Measurements from ENCODE around the gene OR6N2.

The OR6N2 gene

GRCh38 chr1:158781104-158781503, at the start of gene OR6N2:
Gene OR6N2, minus strand, starts transcription at chr1:158781204. Its CDS starts 3,569 bp downstream, at chr1:158777635.
- TF ChIP-seq CTCF (conservative IDR thresholded peaks at IDR 0.05), result no peak
- H3K27ac ChIP-seq, result no peak within 1 kb of the TSS

DNA sequence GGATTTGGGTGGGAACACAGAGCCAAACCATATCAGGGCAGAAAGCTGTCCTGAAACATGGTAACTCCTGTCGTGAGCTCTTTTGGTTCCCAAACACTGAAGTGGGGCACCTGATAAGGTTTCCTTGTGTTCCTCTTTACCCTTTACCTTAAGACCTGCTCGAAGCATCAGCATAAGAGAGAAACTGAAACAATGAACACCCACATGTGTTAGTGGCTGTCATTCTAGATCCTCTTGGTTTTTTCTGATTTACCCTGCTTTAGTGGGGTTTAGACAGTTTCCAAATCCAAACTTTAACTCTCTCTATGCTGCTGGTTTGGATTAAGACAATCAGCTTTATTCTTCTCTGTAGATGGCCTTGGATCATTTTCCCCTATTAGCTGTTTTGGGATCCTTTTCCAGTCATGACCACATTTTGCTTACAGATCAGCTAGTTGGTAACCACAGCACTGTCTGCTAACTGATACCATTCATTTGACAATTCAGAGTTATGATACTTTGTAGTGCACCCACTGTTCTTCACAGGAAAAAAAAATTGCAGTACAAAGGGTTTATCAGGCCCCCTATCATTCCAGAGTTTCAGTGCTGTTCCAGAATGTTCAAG, 49.2 kb upstream of the OR6N2 start:
- no peak for TF ChIP-seq CTCF (conservative IDR thresholded peaks at IDR 0.05)
- H3K27ac ChIP-seq, result no peak overlapping the region

DNA sequence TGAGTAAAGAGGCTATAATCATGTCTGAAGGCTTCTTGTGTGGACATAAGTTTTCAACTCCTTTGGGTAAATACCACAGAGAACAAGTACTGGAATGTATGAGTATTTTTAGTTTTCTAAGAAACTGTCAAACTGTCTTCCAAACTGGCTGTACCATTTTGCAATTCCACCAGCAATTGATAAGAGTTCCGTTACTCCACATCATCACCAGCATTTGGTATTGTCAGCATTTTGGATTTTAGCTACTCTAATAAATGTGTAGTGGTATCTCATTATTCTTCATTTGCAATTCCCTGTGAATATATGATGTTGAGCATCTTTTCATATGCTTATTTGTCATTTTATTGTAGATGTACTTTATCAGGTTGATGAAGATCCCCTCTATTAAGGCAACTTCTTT, 40.7 kb upstream of the OR6N2 start:
- TF ChIP-seq CTCF (conservative IDR thresholded peaks at IDR 0.05), result no peak
- no peak overlapping the region for H3K27ac ChIP-seq

DNA sequence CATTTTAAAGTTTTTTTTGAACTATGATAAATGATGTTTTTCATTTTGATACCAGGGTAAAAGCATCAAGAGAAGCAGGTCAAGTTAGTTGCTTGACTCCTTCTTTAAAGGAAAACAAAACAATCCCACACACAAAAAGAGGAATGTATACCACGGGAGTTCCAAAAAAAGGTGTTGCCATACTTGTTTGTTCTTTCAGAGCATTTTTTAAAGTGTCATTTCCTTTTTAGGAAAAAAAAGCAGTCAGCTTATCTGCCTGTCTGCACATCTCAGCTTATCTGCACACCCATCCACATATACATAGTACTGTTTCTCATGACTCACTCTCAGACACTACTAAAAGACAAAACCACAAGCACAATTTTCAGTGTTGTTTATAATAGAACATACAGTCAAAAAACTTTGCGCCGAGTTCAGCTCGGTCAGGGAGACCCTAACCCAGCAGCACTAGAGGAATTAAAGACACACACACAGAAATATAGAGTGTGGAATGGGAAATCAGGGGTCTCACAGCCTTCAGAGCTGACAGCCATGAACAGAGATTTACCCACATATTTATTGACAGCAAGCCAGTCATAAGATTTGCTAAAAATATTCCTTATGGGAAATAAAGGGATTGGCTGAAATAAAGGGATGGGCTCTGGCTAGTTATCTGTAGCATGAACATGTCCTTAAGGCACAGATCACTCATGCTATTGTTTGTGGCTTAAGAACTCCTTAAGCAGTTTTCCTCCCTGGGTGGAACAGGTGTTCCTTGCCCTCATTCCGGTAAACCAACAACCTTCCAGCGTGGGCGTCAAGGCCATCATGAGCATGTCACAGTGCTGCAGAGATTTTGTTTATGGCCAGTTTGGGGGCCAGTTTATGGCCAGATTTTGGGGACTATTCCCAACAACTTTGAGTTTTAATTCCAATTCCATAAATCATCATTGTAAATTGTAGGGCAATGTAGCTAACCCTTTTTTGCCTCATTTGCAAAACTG, 38.7 kb upstream of the OR6N2 start:
- no peak for TF ChIP-seq CTCF (conservative IDR thresholded peaks at IDR 0.05)
- H3K27ac ChIP-seq, result no peak overlapping the region

DNA sequence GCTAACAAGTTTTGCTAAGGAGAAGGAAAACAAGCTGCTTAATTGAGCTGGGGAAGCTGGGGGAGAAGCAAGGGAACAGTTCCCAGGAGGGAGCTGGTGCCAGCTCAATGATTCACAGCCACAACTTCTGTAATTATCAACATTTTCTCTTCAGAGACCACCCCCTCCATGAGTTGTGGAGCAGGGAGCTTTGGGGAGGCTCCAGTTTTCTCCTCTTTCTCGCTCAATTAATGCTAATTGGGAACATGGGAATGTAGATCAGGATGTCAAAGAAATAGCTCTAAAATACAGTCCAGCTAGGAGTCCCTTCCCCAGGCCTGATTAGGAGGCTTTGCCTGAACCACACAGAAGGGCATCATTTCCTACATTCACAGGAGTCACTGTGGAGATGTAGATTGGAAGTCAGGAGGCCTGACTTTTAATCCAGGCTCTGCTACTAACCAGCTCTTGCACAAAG, 38.0 kb upstream of the OR6N2 start:
- H3K27ac ChIP-seq, result no peak overlapping the region
- no peak for TF ChIP-seq CTCF (conservative IDR thresholded peaks at IDR 0.05)

DNA sequence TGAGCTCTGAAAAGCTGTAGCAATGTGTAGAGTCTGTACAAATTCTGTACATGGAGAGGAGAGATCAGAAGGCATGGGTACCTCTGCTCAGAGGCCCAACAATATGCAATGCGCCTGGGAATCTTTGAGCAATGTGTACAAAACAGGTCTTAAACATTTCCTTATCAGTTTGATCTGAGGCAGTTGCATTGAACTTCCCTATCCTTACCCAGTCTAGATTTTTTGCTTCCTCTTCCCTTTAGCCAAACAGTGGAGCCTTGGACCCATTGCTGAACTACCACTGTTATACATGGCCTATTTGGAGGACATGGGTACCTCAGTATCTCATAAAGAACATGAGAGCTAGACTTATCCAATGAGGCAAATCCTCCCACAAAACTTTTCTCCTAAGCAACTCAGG, 37.6 kb upstream of the OR6N2 start:
- no peak for TF ChIP-seq CTCF (conservative IDR thresholded peaks at IDR 0.05)
- H3K27ac ChIP-seq, result no peak overlapping the region

GRCh38 chr1:158814970-158815369, 34.0 kb upstream of the OR6N2 start:
- no peak for TF ChIP-seq CTCF (conservative IDR thresholded peaks at IDR 0.05)
- no peak overlapping the region for H3K27ac ChIP-seq
